Esophagus muscularis mucosa (tissue), 3 donors: Measurements from ENCODE around the gene ATP5F1D.

Source experiments
- CTCF ChIP-seq, 3 experiments: fragments of 200-600 bp in 2 of 3; fragments of 450-650 bp in 1 of 3; sonication (generic) in 2 of 3; IDR thresholded peaks; one replicate each; pipeline ENCODE4 v1.5.1; 2017 to 2019; ENCODE audit warnings: antibody characterized with exemption in 3 of 3, mild to moderate bottlenecking in 2 of 3, moderate library complexity in 1 of 3
- POLR2A ChIP-seq: fragments of 450-650 bp; IDR thresholded peaks from one replicate; pipeline ENCODE4 v1.6.1; 2017; ENCODE audit warnings: antibody characterized with exemption, moderate library complexity, mild to moderate bottlenecking, low read depth
- POLR2AphosphoS5 ChIP-seq, 2 donors: sonication (generic); formaldehyde crosslinking; IDR thresholded peaks; one replicate each; pipeline ENCODE4 v1.6.1; 2017; ENCODE audit warnings: antibody characterized with exemption in 2 of 2

DNA sequence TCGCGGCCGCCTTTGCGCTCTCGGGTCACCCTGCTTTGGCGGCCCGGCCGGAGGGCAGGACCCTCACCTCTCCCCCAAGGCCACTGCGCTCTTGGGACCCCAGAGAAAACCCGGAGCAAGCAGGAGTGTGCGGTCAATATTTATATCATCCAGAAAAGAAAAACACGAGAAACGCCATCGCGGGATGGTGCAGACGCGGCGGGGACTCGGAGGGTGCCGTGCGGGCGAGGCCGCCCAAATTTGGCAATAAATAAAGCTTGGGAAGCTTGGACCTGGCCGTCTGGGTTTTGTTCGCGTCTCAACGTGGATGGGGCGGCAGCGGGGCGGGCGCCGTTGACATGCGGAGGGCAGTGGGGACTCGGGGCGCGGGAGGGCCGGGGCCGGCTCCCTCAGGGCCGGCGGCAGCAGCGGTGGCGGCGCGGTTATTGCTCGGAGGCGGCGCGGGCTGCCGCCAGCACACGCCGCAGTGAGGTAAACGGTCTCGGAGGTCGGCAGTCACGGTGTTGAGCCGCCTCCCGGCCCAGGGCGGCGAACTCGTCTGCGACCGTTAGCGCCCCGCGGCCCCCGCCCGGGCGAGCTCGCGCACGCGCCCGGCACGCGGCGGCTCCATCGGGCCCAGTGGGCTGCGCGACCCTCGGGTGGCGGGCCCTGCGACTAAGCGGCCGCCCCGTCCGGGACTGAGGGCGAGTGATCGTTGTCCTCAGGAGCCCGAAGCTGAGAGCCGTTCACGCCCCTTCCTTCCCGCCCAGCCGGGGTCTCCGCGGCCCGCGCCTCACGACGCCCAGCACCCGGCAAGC, 13.2 kb upstream of the ATP5F1D start:
- TF ChIP-seq CTCF (IDR thresholded peaks at IDR 0.05): no peak
- no peak for TF ChIP-seq POLR2AphosphoS5 (IDR thresholded peaks at IDR 0.05)
- no peak for TF ChIP-seq POLR2A
